ENCODE data around the gene TMC7. TPM values are rescaled to one million over a fixed set of nuclear protein-coding genes. Genes with fewer than 3 reads are reported as not detected.

Gene TMC7
- total RNA-seq, 4 donors from 2014 or later: 0.11 to 0.94 (median 0.50) TPM; not detected in 1

Small RNA genes within 50 kb of the gene (small RNA-seq; reads per million reads assigned to genes)
- not detected for gene RNU6-1340P

Other genes starting within 250 kb of the TMC7 start
- gene RPS15A, start 193.6 kb upstream of the TMC7 start, total RNA-seq: 1,000 to 10,000 TPM; 1,414 to 3,144 (median 2,267) TPM
- gene ARL6IP1, start 182.4 kb upstream of the TMC7 start, total RNA-seq: 100 to 1,000 TPM; 178 to 278 (median 227) TPM
- 100 to 1,000 TPM; 106 to 156 (median 125) TPM for gene SMG1, start 57.5 kb upstream of the TMC7 start, total RNA-seq
- 10 to 100 TPM; 26.4 to 41.9 (median 38.4) TPM for gene COQ7, start 83.7 kb downstream of the TMC7 start, total RNA-seq
- gene ITPRIPL2, start 130.0 kb downstream of the TMC7 start, total RNA-seq: 10 to 100 TPM; 34.2 to 47.0 (median 39.7) TPM
- 10 to 100 TPM in 1 of 4 donors, 1 to 10 TPM in 3; 2.8 to 17.2 (median 8.6) TPM for gene SYT17, start 184.3 kb downstream of the TMC7 start, total RNA-seq